Lower lobe of right lung (tissue), 2 donors: ENCODE data around the gene HOXA2. TPM values are rescaled to one million over a fixed set of nuclear protein-coding genes. Genes with fewer than 3 reads are reported as not detected.

Experiments
- ATAC-seq, 2 donors: fragments of 200-7000 bp; cut with Tn5 transposase; one replicate each; pipeline ENCODE4 v1.9.1; 2020 to 2022; ENCODE audit warnings: mild to moderate bottlenecking in 2 of 2, moderate library complexity in 2 of 2
- DNase-seq: peaks from one replicate; pipeline ENCODE4 v3.0.0-alpha.2; 2020
- H3K27ac ChIP-seq: fragments of 200-600 bp; one replicate; pipeline ENCODE4 v1.8.0; 2022
- H3K27me3 ChIP-seq: fragments of 200-600 bp; one replicate; pipeline ENCODE4 v1.8.0; 2022; ENCODE audit warnings: low read depth
- H3K36me3 ChIP-seq: fragments of 200-600 bp; one replicate; pipeline ENCODE4 v1.8.0; 2022; ENCODE audit warnings: mild to moderate bottlenecking
- H3K4me1 ChIP-seq: fragments of 200-600 bp; one replicate; pipeline ENCODE4 v1.8.0; 2022
- H3K4me3 ChIP-seq: fragments of 200-600 bp; one replicate; pipeline ENCODE4 v1.8.0; 2022; ENCODE audit warnings: mild to moderate bottlenecking
- H3K9me3 ChIP-seq: fragments of 200-600 bp; one replicate; pipeline ENCODE4 v1.8.0; 2022
- intact Hi-C: fragments of 100-400 bp; cut with DNase I; formaldehyde crosslinking; loops from one replicate; pipeline ENCODE4 v1.11.0; 2022
- total RNA-seq: library from RNA; stranded (reverse); fragmentation: NEBNext Ultra II Directional; extraction: Animal tissue kit (Norgen Biotek cat#: 25700); gene quantifications from one replicate; pipeline ENCODE4 v1.2.1, GENCODE V29; 2021
- TF ChIP-seq, protein P1 (sequence below): fragments of 200-600 bp; IDR thresholded peaks from one replicate; pipeline ENCODE4 v1.8.0; 2022; ENCODE audit warnings: antibody characterized with exemption, mild to moderate bottlenecking
- donor health status: DM: no; HTN: yes; CAD: no; lungs with severe emphysema.

Gene HOXA2
- total RNA-seq, 1 donor from 2014 or later, result 1.5 TPM

DNA sequence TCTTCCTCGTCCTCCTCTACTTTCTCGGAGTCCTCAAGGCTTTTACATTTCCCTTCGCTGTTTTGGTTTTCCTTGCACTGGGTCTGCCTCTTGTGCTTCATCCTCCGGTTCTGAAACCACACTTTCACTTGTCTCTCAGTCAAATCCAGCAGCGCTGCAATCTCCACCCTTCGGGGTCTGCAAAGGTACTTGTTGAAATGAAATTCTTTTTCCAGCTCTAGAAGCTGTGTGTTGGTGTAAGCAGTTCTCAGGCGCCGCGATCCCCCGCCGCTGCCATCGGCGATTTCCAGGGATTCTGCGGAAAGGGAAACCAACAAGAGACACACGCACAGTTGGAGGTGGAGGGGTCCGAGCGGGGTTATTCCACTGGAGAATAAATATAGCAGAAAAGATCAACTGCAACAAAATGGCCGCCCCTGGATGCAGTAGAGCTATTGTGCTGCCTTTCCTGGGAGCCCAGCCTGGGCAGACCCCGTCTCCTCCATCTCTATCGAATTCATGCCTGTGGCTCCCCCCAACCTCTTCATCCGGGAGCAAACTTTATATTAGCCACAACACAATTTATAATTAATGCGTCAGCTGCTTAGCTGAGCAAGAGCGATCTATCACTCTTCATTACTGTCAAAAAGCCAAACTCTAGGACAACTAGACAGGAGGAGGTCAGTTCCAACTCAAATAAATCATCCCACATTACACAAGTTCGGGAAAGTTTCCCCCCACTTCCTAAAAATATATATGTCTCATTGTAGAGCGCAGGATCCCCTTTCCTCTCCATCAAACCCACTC lies 1.1 kb downstream of the HOXA2 start:
- DNase-seq (no peak), ATAC-seq (no peak)
- Histone ChIP-seq H3K27ac (peak overlapping the region; percentile 94), H3K27me3 (peaks cover 64% of the 10 kb centered on the region), H3K36me3 (peaks cover 18% of the 10 kb centered on the region), H3K9me3 (no peaks in the 10 kb centered on the region), H3K4me1 (peaks cover 57% of the 10 kb centered on the region), H3K4me3 (peak overlapping the region; percentile 58)
- intact Hi-C loops, result no loop called here
- TF ChIP-seq, protein P1, sequence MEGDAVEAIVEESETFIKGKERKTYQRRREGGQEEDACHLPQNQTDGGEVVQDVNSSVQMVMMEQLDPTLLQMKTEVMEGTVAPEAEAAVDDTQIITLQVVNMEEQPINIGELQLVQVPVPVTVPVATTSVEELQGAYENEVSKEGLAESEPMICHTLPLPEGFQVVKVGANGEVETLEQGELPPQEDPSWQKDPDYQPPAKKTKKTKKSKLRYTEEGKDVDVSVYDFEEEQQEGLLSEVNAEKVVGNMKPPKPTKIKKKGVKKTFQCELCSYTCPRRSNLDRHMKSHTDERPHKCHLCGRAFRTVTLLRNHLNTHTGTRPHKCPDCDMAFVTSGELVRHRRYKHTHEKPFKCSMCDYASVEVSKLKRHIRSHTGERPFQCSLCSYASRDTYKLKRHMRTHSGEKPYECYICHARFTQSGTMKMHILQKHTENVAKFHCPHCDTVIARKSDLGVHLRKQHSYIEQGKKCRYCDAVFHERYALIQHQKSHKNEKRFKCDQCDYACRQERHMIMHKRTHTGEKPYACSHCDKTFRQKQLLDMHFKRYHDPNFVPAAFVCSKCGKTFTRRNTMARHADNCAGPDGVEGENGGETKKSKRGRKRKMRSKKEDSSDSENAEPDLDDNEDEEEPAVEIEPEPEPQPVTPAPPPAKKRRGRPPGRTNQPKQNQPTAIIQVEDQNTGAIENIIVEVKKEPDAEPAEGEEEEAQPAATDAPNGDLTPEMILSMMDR, result no peak

DNA sequence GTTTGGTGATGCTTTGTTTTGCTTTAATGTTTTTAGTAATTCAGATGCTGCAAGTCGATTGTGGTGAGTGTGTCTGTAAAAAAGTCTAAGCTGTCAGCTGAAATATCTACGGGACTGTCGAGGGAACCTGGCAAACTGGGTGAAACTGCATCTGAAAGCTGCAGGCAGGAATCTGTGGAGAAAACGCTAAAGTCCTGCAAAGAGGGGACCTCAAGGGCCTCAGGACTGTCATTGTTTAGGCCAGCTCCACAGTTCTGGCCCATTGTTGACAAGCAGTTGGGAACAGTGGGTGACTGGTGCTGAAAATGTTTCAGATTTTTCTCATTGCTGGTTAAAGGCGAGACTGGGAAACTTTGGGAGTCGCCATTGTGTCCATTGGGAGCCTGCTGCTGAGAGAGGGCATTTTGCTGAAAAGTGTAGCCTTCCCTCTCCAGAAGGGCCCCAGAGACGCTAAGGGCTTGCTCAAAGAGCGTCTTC lies 1.8 kb downstream of the HOXA2 start:
- DNase-seq, result no peak
- peaks cover 18% of the 10 kb centered on the region for H3K36me3 ChIP-seq
- H3K27me3 ChIP-seq, result peaks cover 58% of the 10 kb centered on the region
- TF ChIP-seq, protein P1, result no peak
- intact Hi-C loops, result no loop called here
- no peaks in the 10 kb centered on the region for H3K9me3 ChIP-seq
- no peak for ATAC-seq
- H3K4me3 ChIP-seq, result peak overlapping the region; percentile 58
- H3K27ac ChIP-seq, result peak overlapping the region; percentile 94
- peaks cover 55% of the 10 kb centered on the region for H3K4me1 ChIP-seq

DNA sequence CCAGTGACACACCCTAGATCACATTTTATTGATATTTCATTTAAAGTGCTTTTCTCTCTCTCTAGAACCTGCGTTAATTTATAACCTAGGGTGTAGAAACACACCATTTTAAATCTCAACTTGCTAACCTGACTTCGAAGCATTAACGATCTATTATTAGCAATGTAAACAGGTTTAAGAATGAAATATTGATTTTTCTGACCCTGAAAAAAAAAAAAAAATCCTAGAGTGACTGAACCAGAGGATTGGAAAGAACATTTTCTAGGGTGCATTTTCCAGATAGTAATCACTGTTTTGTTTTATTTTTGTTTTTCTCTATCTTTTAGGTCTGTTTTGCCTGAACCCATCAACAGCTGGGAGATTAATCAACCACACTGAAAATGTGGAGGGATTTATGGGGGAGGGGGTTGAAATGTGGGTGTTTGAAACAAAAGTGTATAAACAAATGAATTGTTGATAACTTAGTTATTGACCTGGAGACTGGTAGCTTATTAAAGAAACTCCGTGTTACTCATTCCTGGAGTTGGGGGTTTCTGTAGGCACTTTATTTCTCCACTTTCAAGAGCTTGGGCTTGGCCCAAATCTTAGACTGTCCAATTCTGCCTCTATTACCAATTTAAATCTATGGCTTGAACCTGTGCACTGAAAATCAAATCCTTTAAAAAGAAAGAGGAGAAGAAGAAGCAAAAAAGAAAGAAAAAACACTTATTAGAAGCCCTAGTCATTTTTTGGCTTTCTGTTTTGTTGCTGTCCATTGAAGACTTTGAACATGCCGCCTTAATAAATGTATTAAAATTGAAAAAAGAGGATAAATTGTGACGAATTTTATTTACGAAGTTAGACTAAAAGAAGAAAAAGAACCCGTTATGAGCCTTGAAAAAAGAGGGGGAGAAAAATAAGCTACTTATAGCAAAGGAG lies 2.8 kb downstream of the HOXA2 start:
- Histone ChIP-seq H3K9me3 (no peaks in the 10 kb centered on the region), H3K36me3 (peaks cover 18% of the 10 kb centered on the region), H3K4me1 (peaks cover 54% of the 10 kb centered on the region), H3K27ac (peak overlapping the region; percentile 94), H3K27me3 (peaks cover 51% of the 10 kb centered on the region), H3K4me3 (peak overlapping the region; percentile 90)
- ATAC-seq (no peak), DNase-seq (no peak)
- TF ChIP-seq, protein P1, result no peak
- intact Hi-C loops, result no loop called here

DNA sequence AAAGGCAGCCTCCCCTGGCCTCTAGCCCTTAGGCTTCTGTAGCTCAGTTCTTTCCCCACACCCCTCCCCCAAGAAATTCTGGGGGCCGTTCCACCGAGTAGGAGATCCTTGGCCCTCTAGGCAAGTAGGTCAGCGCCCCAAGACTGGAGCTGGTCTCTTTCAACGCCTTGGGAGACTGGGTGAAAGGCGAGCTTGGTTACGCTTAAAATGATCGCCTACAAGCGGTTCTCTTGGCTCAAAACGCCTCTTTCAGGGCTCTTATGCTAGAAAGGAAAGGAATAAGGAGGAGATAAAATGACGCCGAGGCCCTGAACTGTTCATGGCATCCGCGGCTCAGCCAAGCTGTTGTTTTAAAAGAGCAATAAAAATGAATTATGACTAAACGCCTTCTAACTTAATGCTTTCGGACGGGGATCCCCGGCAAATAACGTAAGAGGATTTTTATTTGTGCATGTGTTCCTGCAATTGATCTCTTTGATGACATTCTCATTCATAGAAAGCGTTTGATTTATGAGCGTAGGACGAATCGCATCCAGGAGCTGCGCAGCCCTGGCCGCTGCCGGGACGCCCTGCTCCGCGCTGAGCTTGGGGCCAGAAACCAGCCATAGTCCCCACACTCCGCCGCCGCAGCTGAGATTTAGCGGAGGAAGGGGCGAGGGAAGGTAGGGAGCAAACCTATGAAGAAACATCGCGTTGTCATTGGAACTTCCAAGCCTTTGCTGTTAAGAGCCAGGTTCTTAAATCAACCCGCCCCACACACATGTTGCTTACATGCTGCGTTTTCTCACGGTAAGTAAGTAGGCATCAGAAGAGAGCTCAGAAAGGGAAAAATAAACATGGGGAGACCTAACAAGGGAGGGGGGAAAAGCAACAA lies 3.7 kb downstream of the HOXA2 start:
- intact Hi-C loops, result no loop called here
- TF ChIP-seq, protein P1, result no peak
- H3K27ac ChIP-seq, result peak overlapping the region; percentile 94
- H3K4me3 ChIP-seq, result peak overlapping the region; percentile 90
- peaks cover 45% of the 10 kb centered on the region for H3K4me1 ChIP-seq
- ATAC-seq (no peak), DNase-seq (no peak)
- peaks cover 53% of the 10 kb centered on the region for H3K27me3 ChIP-seq
- H3K36me3 ChIP-seq, result peaks cover 18% of the 10 kb centered on the region
- H3K9me3 ChIP-seq, result no peaks in the 10 kb centered on the region
